GM19438 (cell line): ENCODE results near the gene PLAC9.
"Not testable (repeated sequence)": the region's sequence is repeated elsewhere in the genome, so short reads cannot be mapped to it uniquely, and the experiment has no call there.

ENCODE experiments used
- ATAC-seq: cut with Tn5 transposase; IDR thresholded peaks from one replicate; pipeline ENCODE4 v1.9.1; 2021; ENCODE audit warnings: low read depth; ENCODE audit not compliant: unreplicated experiment

The PLAC9 gene

DNA sequence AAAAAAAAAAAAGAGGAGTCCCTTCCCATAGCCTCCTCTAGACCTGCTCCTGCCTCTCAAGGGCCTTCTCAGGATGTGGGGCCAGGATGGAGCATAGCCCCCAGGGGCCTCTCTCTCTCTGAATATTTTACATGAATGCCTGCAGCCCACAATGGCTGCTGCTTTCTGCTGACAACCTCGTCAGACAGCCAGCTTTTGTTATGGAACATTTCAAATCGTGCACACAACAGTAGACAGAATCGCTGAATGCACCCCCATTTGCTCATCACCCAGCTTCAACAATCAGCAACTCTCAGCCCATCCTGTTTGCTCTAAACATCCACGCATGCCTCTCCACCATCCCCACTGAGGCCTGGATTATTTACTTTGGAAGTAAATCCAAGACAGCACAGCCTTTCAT, 5.4 kb downstream of the PLAC9 start:
- no peak for ATAC-seq

DNA sequence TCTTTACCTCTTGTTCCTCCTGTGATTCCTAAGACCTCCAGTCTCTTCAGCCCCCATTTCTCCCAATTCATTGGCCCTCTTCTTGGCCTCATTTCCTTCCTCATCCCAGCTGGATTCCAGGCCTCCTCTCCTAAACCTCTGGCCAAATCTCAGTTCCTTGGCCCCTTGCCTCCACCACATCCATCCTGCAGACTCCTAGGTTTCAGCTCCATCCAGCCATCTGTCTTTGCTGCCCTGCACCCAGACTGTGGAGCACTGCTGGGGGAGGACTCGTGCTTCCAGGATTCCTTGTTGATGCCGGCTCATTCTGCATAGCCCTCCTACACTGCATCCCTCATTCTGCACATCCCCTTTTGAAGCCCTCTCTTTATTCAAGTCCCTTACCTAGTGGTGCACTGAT, 6.7 kb downstream of the PLAC9 start:
- ATAC-seq: no peak

DNA sequence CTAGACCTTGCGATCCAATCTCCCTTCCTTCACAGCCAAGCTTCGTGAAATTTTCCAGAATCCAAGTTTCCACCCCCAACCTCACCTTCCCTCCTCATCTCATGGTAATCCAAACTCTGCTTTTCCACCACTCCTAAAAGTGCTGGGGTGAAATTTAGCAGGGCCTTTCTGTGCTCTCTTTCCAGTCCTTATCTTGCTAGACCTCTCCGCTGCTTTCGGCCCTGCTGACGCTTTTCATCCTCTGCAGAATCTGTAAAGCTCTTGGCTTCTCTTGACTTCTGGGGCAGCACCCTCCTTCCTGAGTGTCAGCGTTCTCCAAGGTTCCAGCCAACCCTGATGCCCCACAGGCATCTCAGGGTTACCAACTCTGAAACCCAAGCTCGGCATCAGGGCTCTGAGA, 7.7 kb downstream of the PLAC9 start:
- ATAC-seq: no peak

DNA sequence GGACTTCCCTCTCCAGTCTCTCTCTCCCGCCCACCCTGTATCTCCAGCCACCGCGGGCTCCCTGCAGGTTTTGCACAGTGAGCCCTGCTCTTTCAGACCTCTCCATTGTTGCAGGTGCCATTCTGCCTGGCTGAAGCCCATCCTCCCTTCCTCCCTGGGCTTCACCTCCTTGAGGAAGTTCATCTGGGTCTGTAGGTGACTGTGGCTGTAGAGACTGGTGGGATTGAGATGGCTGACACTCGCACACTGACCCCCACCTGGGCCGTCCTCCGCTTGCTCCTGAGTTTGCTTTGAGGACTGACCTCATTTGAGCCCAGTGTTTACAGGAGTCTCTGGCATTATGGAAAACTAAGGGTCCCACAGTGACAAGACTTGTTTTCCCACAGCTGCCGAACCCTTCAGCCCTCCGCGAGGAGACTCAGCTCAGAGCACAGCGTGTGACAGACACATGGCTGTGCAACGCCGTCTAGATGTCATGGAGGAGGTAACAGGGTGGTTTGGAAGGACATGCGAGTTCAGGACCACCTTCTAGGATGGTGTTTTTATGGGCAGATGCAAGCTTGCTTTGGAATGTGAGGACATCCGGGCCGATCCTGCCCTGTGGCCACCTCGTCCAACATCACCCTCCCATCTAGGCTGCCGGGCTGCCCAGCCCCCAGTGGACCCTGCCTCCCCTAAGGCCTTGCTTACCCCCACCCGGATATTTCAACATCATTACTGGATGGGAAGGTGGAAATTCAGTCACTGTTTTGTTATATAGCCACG, 9.3 kb downstream of the PLAC9 start:
- no peak for ATAC-seq

DNA sequence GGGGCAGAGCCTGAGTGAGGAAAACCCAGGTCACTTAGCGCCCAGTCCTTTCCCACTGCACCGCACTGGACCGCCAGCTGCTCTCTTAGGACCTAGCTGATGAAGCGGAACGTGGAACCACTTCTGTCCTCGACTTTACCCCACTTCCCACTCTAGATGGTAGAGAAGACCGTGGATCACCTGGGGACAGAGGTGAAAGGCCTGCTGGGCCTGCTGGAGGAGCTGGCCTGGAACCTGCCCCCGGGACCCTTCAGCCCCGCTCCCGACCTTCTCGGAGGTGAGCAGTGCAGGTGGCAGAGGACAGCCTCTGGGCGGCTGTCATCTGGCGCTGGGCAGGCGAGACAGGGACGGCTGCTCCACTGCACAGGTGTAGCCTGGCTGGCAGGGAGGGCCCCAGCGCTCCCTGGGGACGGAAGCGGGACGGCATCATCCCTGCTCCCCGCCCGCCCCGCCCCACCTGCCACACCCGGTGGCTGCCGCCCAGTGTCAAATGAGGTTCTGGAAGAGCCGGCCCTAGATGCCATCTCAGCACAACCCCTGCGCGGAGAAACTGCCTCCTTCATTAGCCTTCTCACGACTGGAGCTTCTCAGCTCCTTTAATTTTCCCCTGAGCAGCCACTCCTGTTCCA, 11.7 kb downstream of the PLAC9 start:
- ATAC-seq: peak; percentile 53

DNA sequence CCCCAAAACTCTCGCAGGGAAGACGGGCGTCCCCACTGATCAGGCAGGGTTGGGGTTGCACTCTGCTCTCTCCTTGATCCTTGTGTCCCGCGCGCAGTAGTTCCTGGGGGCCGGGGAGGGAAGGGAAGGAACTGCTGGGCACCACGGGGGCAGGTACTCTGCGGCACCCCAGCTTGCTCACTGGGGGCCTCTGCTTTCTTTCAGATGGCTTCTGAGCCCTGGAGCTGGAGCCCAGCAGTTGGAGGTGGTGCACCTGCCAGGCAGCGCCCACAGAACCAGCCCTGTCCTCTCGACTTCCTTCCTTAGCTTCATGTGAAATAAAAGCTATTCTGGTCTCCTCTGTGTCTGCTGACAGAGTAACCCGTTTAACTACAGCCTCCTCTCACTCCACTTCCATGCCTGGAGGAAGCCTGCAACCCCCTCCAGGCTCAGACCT, 12.2 kb downstream of the PLAC9 start:
- ATAC-seq: peak; percentile 41

DNA sequence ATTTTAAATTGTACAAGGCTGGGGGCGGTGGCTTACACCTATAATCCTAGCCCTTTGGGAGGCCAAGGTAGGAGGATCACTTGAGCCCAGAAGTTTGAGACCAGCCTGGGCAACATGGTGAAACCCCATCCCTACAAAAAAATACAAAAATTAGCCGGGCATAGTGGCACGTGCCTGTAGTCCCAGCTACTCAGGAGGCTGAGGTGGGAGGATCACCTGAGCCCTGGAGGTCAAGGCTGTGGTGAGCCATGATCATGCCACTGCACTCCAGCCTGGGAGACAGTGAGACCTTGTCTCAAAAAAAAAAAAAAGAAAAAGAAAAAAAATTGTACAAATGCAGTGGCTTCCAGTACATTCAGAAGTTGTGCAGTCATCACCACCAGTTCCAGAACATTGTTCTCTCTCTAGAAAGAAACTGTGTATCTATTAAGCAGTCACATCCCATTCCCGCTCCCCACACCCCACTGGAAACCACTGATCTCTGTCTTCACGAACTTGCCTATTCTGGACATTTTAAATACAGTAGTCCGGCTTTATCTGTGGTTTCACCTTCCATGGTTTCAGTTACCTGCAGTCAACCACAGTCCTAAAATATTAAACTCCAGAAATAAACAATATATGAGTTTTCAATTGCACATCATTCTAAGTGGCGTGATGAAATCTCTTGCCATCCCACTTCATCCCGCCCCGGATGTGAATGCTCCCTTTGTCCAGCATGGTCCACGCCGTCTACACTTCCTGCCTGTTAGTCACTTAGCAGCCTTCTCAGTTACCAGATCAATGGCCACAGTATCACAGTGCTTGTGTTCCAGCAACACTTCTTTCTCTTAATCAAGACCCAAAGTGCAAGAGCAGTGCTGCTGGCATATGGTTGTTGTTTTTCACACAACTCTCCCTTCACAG, 13.1 kb downstream of the PLAC9 start:
- not testable (repeated sequence) for ATAC-seq

DNA sequence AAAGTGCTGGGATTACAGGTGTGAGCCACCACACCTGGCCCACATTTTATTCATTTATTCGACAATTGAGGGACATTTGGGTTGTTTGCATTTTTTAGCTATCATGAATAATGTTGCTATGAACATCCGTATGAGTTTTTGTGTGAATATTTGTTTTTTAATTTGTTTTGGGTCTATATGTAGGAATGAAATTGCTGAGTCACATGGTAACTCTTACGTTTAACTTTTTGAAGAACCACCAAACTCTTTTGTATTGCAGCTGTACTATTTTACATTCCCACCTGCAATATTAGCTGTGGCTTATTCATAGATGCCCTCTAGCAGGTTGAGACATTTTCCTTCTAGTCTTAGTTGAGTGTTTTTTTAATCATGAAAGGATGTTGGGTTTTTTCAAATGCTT, 14.4 kb downstream of the PLAC9 start:
- ATAC-seq: no peak

DNA sequence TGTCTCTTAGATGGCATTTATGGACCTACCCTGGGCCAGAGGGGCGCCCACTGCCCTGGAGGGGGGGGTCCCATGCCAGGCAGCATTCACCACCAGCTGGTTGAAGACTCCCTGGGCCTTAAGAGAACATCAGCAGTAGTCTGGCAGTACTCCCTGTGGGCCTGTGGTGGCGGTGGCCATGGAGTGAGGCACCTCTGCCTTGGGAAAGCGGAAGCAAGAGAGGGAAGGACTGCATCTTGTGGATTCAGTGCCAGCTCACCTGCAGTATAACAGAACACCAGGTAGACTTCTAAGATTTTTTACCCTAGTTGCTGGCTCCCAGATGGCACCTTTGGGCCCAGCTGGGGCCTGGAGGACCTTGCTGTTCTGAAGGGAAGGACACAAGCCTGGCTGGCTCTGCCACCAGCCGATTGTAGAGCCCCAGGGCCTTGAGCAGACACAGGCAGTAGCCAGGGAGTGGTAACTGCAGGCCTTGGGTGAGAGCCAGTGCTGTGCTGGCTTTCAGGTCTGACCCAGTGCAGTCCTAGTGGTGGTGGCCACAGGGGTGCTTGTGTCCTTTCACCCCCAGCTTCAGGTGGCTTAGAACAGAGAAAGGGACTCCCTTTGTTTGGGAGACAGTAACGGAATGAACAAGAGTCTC, 15.8 kb downstream of the PLAC9 start:
- ATAC-seq: no peak

DNA sequence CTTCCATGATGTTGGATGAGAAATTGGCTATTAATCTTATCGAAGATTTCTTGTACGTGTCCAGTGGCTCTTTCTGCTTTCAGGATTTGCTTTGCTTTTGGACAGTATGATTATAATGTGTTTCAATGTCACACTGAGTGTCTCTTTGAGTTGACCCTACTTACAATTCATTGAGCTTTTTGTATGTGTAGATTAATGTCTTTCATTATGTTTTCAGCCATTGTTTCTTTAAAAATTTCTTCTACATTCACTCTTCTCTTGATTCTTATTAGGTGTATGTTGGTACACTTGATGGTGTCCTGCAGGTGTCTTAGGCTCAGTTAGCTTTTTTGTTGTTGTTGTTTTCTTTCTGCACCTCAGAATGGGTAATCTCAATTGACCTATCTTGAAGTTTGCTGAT, 16.6 kb downstream of the PLAC9 start:
- ATAC-seq: no peak

DNA sequence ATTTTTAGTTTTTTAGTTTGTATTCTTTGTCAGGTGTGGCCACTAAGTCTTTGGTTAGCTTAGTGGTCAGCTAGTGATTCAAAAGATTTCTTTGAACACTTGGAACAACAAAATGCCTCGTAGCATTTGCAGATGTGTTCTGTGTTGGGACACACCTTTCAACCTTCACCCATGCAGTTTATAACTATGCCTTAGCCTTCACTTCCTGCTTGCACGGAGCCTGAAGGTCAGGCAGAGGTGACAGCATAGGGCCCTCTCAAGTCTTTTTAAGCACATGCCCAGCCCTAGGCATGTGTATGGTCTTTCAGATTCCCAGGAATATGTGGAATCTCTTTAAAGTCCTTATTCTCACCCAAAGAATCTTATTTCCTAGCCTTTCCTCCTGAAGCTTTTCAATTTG, 17.6 kb downstream of the PLAC9 start:
- ATAC-seq: no peak

DNA sequence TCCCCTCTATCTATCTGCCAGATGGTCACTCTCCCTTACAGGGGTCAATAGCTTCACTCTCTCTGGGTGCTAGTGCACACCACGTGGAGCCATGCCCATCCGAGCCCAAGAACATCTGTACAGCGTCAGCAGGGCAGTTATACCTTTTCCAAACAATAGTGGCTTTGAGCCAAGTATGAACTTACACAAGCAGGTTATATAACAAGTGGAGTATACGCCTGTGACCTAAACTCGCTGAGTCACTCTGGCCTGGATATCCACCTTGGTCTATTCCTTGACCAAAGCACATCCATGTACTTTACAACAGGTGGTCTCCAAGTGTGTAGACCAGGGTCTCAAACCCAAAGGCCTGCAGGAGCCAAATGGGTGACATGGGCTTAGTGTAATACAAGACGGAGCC, 20.3 kb downstream of the PLAC9 start:
- no peak for ATAC-seq

DNA sequence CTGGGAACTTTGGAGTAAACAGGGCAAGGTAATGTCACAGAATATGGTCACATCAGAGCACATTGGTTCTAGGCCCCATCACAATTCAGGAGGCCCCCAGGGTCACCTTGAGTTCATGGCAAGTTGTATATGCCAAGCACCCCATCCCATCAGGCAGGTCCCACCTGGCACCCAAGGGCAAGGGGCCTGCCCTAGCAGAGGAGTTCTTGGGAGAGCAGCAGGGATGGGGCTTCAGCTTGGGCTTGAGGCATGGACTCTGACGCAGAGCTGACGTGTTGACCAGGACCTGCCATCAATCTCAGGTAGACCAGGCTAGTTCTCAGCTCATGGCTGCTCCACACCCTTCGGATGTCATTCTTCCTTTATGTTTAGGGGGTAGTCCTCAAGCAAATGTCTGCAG, 20.9 kb downstream of the PLAC9 start:
- no peak for ATAC-seq

DNA sequence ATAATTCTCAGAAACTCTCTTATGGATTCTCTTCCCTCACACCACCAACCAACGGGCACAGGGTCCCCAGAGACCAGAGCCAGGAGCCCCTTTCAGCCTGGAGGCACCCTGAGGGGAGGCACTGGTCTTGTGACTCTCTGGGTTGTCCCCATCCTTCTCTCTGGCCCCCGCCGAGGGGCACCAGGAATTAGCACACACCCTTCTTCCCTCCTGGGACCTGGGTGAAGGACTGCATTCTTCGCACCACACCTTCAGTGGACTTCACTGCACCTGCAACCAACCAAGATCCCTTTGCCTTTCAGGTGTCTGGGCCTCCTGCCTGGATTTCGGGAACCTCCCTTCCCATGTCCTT, 22.1 kb downstream of the PLAC9 start:
- ATAC-seq: no peak

DNA sequence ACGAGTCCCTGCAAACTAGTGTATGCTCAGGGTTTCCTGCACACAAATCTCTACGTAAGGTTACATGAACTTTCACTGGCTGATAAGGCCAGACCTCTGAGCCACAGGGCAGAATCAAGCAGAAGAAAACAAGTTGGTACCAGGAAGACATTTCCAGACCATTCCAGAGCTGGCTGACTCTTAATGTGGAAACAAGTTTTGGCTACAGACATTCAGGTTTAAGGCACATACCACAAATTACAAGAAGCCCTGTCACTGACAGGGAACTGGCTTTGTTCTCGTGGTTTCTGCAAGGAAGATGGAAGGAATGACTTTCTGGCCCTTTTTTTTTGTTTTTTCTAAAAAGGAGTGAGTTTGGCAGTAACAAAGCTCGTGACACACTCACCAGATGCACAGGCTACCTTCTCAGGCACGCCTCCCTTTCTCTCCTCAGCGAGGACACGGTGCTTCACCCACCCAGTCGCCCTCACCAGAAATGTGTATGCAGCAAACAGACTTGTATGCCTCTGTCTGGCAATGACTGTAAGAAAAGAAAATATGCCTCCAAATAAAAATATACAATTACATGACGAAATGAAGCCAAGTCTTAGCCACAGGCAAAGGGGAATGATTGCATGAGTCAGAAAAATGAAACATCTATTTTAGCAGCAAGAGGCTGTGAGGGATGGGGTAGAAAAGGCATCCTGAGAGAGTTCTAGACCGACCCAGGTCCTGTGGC, 22.6 kb downstream of the PLAC9 start:
- ATAC-seq: no peak

DNA sequence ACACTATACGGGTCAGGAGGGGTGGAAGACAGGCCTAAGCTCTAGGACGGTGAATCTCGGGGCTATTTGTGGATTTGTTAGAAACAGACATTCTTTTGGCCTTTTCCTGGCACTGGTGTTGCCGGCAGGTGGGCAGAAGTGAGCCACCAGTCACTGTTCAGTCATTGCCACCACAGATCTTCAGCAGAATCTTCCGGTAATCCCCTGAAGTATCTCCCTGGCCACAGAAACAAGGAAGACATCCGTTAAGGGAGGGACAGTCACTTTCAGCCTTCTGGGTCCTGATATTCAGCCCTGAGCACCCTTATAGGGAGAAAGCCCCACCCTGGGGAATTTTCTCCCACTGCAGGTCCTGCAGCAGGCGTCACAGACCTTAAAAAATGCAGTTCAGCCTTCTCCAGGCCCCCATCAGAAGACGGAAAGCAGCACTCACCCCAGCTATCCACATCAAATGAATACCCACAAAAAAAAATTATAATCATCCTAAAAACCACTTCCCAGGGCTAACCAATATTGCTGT, 23.2 kb downstream of the PLAC9 start:
- no peak for ATAC-seq

DNA sequence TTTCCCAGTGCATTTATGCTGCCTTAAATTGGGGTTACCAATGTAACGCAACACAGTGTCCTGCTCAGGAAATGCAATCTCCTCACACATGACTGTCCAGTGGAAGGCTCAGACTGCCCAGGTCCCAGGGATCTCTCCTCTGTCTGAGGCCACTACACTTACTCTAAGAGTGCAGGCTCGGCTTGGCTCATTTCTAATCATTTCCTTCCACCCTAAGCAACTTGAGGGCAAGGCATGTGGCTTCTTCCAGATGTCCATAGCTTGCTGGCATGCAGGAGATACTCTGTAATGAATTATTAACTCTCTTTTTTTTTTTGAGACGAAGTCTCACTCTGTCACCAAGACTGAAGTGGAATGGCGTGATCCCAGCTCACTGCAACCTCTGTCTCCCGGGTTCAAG, 23.7 kb downstream of the PLAC9 start:
- ATAC-seq: no peak

DNA sequence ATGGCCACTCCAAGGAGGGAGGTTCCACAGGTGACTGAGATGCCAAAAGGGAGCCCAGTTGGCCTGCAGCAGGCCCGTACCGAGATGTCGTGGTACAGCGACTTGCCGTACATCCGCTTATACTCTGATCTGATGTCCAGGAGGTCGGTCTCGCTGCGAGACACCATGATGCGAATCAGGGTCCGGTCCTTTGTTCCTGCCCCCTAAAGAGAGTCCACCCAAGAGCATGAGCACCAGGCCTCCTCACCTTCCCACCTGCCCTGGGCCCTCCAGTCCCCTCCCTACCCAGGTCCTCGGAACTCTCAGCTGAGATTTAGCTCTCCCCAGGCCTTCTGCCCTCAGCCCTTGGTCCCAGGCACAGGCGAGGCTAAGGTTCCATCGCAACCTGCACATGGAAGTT, 25.0 kb downstream of the PLAC9 start:
- no peak for ATAC-seq

DNA sequence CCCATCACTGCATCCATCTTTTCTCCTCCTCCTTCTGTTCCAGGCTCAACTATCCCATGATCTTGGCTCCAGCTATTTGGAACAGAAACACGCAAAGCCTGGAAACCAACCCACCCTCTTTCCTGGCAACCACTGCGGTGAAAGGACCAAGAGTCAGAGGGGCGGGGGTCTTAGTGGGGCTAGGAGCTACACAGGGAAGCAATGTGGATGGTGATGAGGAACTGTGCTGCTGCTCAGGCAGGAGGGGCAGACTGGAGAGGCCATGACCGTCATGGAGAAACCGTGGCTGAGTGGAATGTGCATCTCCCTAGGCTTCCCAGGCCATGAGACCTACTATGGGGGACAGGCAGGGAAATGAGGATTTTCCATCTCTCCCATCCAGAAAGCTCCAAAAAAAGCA, 25.6 kb downstream of the PLAC9 start:
- no peak for ATAC-seq

DNA sequence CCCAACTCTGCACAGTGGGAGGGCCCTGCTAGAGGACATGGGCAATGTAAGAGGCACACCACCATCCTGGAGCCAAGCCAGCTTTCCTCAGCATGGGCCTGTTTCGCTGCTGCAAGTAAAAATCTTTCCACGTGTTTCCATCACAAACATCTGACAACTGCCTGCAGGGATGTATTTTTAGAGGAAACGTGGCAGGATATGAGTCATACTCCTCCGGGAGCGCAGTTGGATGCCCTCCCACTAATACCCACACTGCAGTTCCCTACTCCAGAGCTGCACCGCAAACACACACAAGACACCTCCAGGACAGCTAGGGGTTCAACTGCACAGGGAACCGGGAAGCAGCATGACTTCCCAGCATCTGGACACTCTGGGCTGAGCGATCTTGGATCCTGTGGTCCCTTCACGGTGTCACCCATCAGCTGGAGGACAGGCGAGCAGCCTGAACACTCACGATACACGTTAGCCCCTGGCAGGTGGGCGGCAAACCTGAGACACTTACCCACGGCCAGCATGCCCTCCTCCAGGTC, 26.1 kb downstream of the PLAC9 start:
- no peak for ATAC-seq
